Sigmoid colon (tissue), 7 donors: Measurements from ENCODE around the gene STARD3NL. TPM values are rescaled to one million over a fixed set of nuclear protein-coding genes. Genes with fewer than 3 reads are reported as not detected.
"Not testable (repeated sequence)": the region's sequence is repeated elsewhere in the genome, so short reads cannot be mapped to it uniquely, and the experiment has no call there.

ENCODE experiments used
- DNase-seq: peaks from one replicate; pipeline ENCODE4 v3.0.0-alpha.2; 2019
- H3K27ac ChIP-seq, 4 donors: fragments of 200-600 bp; sonication (generic); one replicate each; pipeline ENCODE4 v1.5.1; 2016 to 2019; ENCODE audit warnings: mild to moderate bottlenecking in 1 of 4
- H3K27me3 ChIP-seq, 3 donors: fragments of 200-600 bp; sonication (generic); one replicate each; pipeline ENCODE4 v1.5.1; 2019; ENCODE audit warnings: mild to moderate bottlenecking in 1 of 3
- H3K36me3 ChIP-seq, 4 donors: fragments of 200-600 bp; sonication (generic); one replicate each; pipeline ENCODE4 v1.5.1; 2016 to 2019
- H3K4me1 ChIP-seq, 4 donors: fragments of 200-600 bp; sonication (generic); one replicate each; pipeline ENCODE4 v1.5.1; 2017 to 2019
- H3K4me3 ChIP-seq, 4 donors: fragments of 200-600 bp; sonication (generic); one replicate each; pipeline ENCODE4 v1.5.1; 2017 to 2019; ENCODE audit warnings: mild to moderate bottlenecking in 2 of 4, moderate library complexity in 1 of 4
- H3K9me3 ChIP-seq, 4 donors: fragments of 200-600 bp in 3 of 4; sonication (generic) in 3 of 4; one replicate each; pipeline versions ENCODE4 v1.5.1 to v1.6.1; 2013 to 2019
- EP300 ChIP-seq, 4 donors: sonication (generic); formaldehyde crosslinking; IDR thresholded peaks; one replicate each; pipeline ENCODE4 v1.6.1; 2017; ENCODE audit warnings: antibody characterized with exemption in 4 of 4
- POLR2A ChIP-seq, 2 donors: fragments of 450-650 bp; IDR thresholded peaks; one replicate each; pipeline ENCODE4 v1.6.1; 2016; ENCODE audit warnings: antibody characterized with exemption in 2 of 2, mild to moderate bottlenecking in 2 of 2, moderate library complexity in 2 of 2
- POLR2AphosphoS5 ChIP-seq, 4 donors: sonication (generic); formaldehyde crosslinking; IDR thresholded peaks; one replicate each; pipeline ENCODE4 v1.6.1; 2017; ENCODE audit warnings: antibody characterized with exemption in 4 of 4
- WGBS, 2 donors: extraction: QIAGEN DNeasy Blood & Tissue Kit; methylation state at CpG; one replicate each; pipeline ENCODE4 v1.1.7; 2013; 5-methylcytosine and 5-hydroxymethylcytosine counted together
- intact Hi-C: fragments of 100-400 bp; cut with DNase I; formaldehyde crosslinking; loops from one replicate; pipeline ENCODE4 v1.15.1; 2023
- polyA plus RNA-seq, 3 donors: library from polyadenylated mRNA; stranded (reverse); fragments of 200-250 nt; gene quantifications; one replicate each; pipeline ENCODE4 v1.2.3, GENCODE V29; 2013
- total RNA-seq, 4 donors: library from RNA; depleted of rRNA; stranded (reverse); fragments of >200 nt; gene quantifications; one replicate each; pipeline ENCODE4 v1.1.0, GENCODE V29; 2016
- TF ChIP-seq, protein P1 (sequence below), 4 experiments: fragments of 450-650 bp in 3 of 4; fragments of 200-600 bp in 1 of 4; IDR thresholded peaks; one replicate each; pipeline ENCODE4 v1.5.1; 2016 to 2019; ENCODE audit warnings: antibody characterized with exemption in 4 of 4, mild to moderate bottlenecking in 3 of 4, moderate library complexity in 2 of 4
- donor health status: healthy with polysubstance abuse.
- donor health status: Bipolar disorder and iron deficiency.
- donor health status: healthy.

STARD3NL gene
- total and polyA plus RNA-seq, 7 donors: 26.3 to 67.6 (median 36.0) TPM

- H3K4me1 ChIP-seq, intact Hi-C loops, H3K27ac ChIP-seq, H3K36me3 ChIP-seq, H3K27me3 ChIP-seq, H3K9me3 ChIP-seq, DNase-seq, H3K4me3 ChIP-seq: not testable (repeated sequence)
- 70 to 88% methylated on average over 4 of the region's 4 CpGs for WGBS, 2 donors
These were observed 91.8 kb downstream of the STARD3NL start for GRCh38 chr7:38269704-38270346.

DNA sequence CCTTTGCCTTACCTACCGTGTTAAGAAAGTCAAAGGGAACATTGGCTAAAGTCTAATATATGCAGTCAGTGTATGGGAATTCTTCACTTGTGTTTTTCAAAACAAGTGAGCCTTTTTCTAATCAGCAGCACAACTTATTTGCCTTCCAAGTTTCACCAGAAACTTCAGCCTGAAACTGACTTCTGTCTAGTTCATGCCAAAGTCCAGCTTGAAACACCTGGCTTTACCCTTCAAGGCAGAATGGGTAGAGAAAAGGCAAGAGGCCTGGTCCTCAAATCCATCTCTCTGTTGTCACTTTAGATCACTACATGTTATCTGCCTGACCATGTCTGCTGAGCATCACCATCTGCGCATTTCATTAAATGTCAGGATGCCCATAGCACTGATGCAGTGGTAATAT, 92.4 kb downstream of the STARD3NL start:
- H3K9me3 ChIP-seq, H3K36me3 ChIP-seq, H3K27ac ChIP-seq, H3K27me3 ChIP-seq, H3K4me1 ChIP-seq, intact Hi-C loops, H3K4me3 ChIP-seq, DNase-seq: not testable (repeated sequence)
- 53 to 81% methylated on average over 1 of the region's 2 CpGs for WGBS, 2 donors

- Histone ChIP-seq H3K9me3 (no peaks in the 10 kb centered on the region), H3K27me3 (no peaks in the 10 kb centered on the region), H3K4me3 (no peak within 1 kb of the TSS), H3K27ac (no peak within 1 kb of the TSS), H3K36me3 (no peaks in the 10 kb centered on the region), H3K4me1 (no peaks in the 10 kb centered on the region)
- intact Hi-C loops: no loop called here
- 41 to 70% methylated on average over 2 of the region's 2 CpGs for WGBS, 2 donors
- DNase-seq: no peak
- TF ChIP-seq EP300 (IDR thresholded peaks at IDR 0.05) (no peak), POLR2A (IDR thresholded peaks at IDR 0.05) (no peak), POLR2AphosphoS5 (IDR thresholded peaks at IDR 0.05) (no peak)
- TF ChIP-seq, protein P1, sequence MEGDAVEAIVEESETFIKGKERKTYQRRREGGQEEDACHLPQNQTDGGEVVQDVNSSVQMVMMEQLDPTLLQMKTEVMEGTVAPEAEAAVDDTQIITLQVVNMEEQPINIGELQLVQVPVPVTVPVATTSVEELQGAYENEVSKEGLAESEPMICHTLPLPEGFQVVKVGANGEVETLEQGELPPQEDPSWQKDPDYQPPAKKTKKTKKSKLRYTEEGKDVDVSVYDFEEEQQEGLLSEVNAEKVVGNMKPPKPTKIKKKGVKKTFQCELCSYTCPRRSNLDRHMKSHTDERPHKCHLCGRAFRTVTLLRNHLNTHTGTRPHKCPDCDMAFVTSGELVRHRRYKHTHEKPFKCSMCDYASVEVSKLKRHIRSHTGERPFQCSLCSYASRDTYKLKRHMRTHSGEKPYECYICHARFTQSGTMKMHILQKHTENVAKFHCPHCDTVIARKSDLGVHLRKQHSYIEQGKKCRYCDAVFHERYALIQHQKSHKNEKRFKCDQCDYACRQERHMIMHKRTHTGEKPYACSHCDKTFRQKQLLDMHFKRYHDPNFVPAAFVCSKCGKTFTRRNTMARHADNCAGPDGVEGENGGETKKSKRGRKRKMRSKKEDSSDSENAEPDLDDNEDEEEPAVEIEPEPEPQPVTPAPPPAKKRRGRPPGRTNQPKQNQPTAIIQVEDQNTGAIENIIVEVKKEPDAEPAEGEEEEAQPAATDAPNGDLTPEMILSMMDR (IDR thresholded peaks at IDR 0.05): no peak
These were observed 95.4 kb downstream of the STARD3NL start, which contains the start of gene TARP for GRCh38 chr7:38273286-38273995. TARP (minus strand) TSS chr7:38273636.

DNA sequence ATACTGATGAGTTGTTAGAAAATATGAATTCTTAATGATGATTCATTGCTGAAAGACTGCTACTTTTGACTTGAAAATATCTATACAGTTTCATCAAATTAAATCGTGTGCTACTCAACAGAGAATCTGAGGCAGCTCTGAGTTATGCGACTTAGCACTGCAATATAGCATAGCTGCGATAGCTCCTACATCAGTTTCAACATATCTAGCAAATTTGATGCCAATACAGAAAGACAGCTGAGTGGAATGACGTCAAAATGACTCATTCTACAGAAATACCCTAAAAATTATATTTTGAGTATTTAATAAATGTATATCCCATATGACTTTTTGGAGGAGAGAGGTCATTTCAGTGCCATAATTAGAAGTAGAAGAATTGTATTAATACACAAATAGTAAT, 96.4 kb downstream of the STARD3NL start:
- Histone ChIP-seq H3K4me3 (no peak overlapping the region), H3K36me3 (no peaks in the 10 kb centered on the region), H3K4me1 (no peaks in the 10 kb centered on the region), H3K27ac (no peak overlapping the region), H3K27me3 (no peaks in the 10 kb centered on the region), H3K9me3 (no peaks in the 10 kb centered on the region)
- WGBS, 2 donors: 83% methylated on average over 4 of the region's 4 CpGs
- TF ChIP-seq EP300 (IDR thresholded peaks at IDR 0.05) (no peak), POLR2AphosphoS5 (IDR thresholded peaks at IDR 0.05) (no peak), POLR2A (IDR thresholded peaks at IDR 0.05) (no peak)
- TF ChIP-seq, protein P1 (IDR thresholded peaks at IDR 0.05): no peak
- intact Hi-C loops: no loop called here
- DNase-seq: no peak

DNA sequence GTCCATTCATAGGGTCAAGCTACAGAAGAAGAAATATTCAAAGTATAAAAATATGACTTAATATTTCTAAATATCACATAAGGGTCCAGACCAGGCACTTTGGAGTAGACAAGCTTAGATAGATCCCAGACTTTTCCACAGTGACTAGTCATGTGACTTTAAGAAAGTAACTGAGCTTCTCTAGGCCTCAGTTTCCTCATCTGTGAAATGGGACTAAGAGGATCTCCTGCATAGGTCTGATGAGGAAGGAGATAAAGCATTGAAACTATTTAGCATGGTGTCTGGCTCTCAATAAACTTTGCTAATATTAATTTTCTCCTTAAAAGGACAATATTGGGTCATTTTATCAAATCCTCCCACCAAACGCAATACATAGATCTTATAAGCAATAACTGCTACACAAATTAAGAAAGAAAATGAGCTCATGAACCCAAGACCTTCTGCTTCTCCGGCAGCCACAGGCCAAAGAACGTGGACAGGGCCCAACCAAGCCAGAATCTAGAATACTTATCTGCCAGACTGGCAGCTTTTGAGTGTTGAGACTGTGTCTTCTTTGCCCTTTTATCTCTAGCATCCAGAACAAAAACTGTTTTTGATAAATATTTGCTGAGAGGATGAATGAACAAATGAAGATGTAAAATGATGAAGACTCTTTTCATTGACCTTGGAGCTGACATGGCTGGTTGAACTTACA, 97.0 kb downstream of the STARD3NL start:
- H3K36me3 ChIP-seq: no peaks in the 10 kb centered on the region
- H3K4me3 ChIP-seq: no peak overlapping the region
- WGBS, 2 donors: 85 to 86% methylated on average over 3 of the region's 3 CpGs
- H3K4me1 ChIP-seq: no peaks in the 10 kb centered on the region
- intact Hi-C loops: no loop called here
- no peak for DNase-seq
- H3K9me3 ChIP-seq: no peaks in the 10 kb centered on the region
- H3K27ac ChIP-seq: no peak overlapping the region
- H3K27me3 ChIP-seq: no peaks in the 10 kb centered on the region
- TF ChIP-seq, protein P1 (IDR thresholded peaks at IDR 0.05): no peak
- no peak for TF ChIP-seq POLR2A (IDR thresholded peaks at IDR 0.05)
